CD4-positive, alpha-beta T cell (primary cell): ENCODE data around the gene FIG4. TPM values are rescaled to one million over a fixed set of nuclear protein-coding genes. Genes with fewer than 3 reads are reported as not detected.
"Not testable (repeated sequence)": the region's sequence is repeated elsewhere in the genome, so short reads cannot be mapped to it uniquely, and the experiment has no call there.

Experiments
- ATAC-seq: fragments of 200-7000 bp; cut with Tn5 transposase; one replicate; pipeline ENCODE4 v1.10.0; 2022; ENCODE audit warnings: mild to moderate bottlenecking; ENCODE audit not compliant: poor library complexity
- CTCF ChIA-PET: fragments of 350-600 bp; sonication (Branson Sonifier 250); formaldehyde crosslinking; loops from one replicate; lab custom pipeline; 2021; ENCODE audit warnings: antibody characterized with exemption, inconsistent platforms; lab: Charles Lee
- POLR2A ChIA-PET: fragments of 350-600 bp; sonication (Branson Sonifier 250); formaldehyde crosslinking; loops from one replicate; lab custom pipeline; 2021; ENCODE audit warnings: antibody characterized with exemption, inconsistent platforms; lab: Charles Lee
- DNase-seq, 14 experiments: peaks; one replicate each; pipeline ENCODE4 v3.0.0-alpha.2; 2013 to 2020; ENCODE audit warnings: mixed read lengths in 2 of 14
- H3K27ac ChIP-seq, 2 donors: one replicate each; pipeline versions ENCODE4 v1.5.1 to v1.7.0; 2013; ENCODE audit warnings: low read length in 2 of 2, low read depth in 1 of 2, mild to moderate bottlenecking in 1 of 2
- H3K27me3 ChIP-seq, 2 experiments: 1 replicate in 1 of 2; 2 replicates in 1 of 2; pipeline versions ENCODE4 v1.6.1 to v1.7.0; 2013; ENCODE audit warnings: low read length in 2 of 2, control low read depth in 1 of 2, mild to moderate bottlenecking in 1 of 2, moderate library complexity in 1 of 2; ENCODE audit not compliant: insufficient read depth in 2 of 2, control insufficient read depth in 1 of 2
- H3K36me3 ChIP-seq: one replicate; pipeline ENCODE4 v1.6.1; 2013; ENCODE audit warnings: low read length, control low read depth; ENCODE audit not compliant: insufficient read depth
- H3K4me1 ChIP-seq: one replicate; pipeline ENCODE4 v1.6.1; 2013; ENCODE audit warnings: low read length, control low read depth; ENCODE audit not compliant: insufficient read depth
- H3K4me3 ChIP-seq: one replicate; pipeline ENCODE4 v1.5.1; 2013; ENCODE audit warnings: mild to moderate bottlenecking, low read length, moderate library complexity
- H3K9me3 ChIP-seq, 2 experiments: 1 replicate in 1 of 2; 2 replicates in 1 of 2; pipeline versions ENCODE4 v1.6.1 to v1.7.0; 2013; ENCODE audit warnings: low read length in 2 of 2, mild to moderate bottlenecking in 2 of 2, control low read depth in 1 of 2, moderate library complexity in 1 of 2; ENCODE audit not compliant: control insufficient read depth in 1 of 2, insufficient read depth in 1 of 2
- H3K27ac Mint-ChIP-seq: one replicate; pipeline ENCODE4 v1.8.0; 2020; ENCODE audit warnings: mixed read lengths
- H3K27me3 Mint-ChIP-seq: one replicate; pipeline ENCODE4 v1.8.0; 2021; ENCODE audit warnings: mixed read lengths
- H3K36me3 Mint-ChIP-seq: one replicate; pipeline ENCODE4 v1.8.0; 2021; ENCODE audit warnings: low read depth, mixed read lengths
- H3K4me1 Mint-ChIP-seq: one replicate; pipeline ENCODE4 v1.8.0; 2021; ENCODE audit warnings: low read depth, mixed read lengths
- H3K4me3 Mint-ChIP-seq: one replicate; pipeline ENCODE4 v1.8.0; 2020; ENCODE audit warnings: mild to moderate bottlenecking, mixed read lengths
- H3K9me3 Mint-ChIP-seq: one replicate; pipeline ENCODE4 v1.8.0; 2020; ENCODE audit warnings: mixed read lengths
- intact Hi-C, 2 experiments: fragments of 100-400 bp; cut with DNase I in 1 of 2; cut with micrococcal nuclease in 1 of 2; formaldehyde crosslinking; loops; one replicate each; pipeline versions ENCODE4 v1.15.1 to v1.9.0; 2023 to 2025; cut with DNase I, micrococcal nuclease
- total RNA-seq, 174 experiments: library from RNA in 2 of 174; stranded (reverse) in 2 of 174; gene quantifications; one replicate each; pipeline ENCODE4 v1.2.3 and lab custom pipeline; 2021 to 2026
- TF ChIP-seq, protein P1 (sequence below): fragments of 200-600 bp; IDR thresholded peaks from one replicate; pipeline ENCODE4 v1.8.0; 2022; ENCODE audit warnings: antibody characterized with exemption, mild to moderate bottlenecking

FIG4 gene
- total RNA-seq, 2 experiments from 2014 or later: 3.3 to 4.0 TPM

- no peaks in the 10 kb centered on the region for H3K4me1 Mint-ChIP-seq
Observed at GRCh38 chr6:109720311-109720710, 29.2 kb downstream of the FIG4 start.

DNA sequence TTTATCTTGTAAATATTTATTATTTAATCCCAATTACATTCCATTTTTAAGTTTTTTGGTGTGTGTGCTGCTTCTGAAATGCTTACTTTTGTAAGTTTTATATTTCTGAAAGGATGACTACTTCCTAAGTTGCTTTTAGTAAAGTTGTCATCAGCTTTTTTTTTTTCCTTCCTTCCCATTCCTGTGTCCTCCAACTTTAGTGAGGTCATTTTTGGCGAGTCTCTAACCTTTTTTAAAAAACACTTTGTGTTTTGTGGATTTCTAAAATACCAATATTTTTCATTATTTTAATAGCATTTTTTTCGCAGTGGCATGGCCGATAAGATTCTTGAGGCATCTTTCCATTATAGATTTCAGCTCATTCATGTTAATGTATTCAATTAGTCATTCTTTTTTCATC, 30.9 kb downstream of the FIG4 start:
- ATAC-seq (no peak), DNase-seq (no peak)
- H3K9me3 ChIP-seq: no peaks in the 10 kb centered on the region
- Mint-ChIP-seq H3K4me1 (no peaks in the 10 kb centered on the region), H3K27me3 (no peaks in the 10 kb centered on the region), H3K4me3 (no peak overlapping the region), H3K9me3 (no peaks in the 10 kb centered on the region), H3K36me3 (peaks cover 83% of the 10 kb centered on the region), H3K27ac (no peak overlapping the region)
- TF ChIP-seq, protein P1, sequence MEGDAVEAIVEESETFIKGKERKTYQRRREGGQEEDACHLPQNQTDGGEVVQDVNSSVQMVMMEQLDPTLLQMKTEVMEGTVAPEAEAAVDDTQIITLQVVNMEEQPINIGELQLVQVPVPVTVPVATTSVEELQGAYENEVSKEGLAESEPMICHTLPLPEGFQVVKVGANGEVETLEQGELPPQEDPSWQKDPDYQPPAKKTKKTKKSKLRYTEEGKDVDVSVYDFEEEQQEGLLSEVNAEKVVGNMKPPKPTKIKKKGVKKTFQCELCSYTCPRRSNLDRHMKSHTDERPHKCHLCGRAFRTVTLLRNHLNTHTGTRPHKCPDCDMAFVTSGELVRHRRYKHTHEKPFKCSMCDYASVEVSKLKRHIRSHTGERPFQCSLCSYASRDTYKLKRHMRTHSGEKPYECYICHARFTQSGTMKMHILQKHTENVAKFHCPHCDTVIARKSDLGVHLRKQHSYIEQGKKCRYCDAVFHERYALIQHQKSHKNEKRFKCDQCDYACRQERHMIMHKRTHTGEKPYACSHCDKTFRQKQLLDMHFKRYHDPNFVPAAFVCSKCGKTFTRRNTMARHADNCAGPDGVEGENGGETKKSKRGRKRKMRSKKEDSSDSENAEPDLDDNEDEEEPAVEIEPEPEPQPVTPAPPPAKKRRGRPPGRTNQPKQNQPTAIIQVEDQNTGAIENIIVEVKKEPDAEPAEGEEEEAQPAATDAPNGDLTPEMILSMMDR: no peak
- POLR2A ChIA-PET: no interaction called here
- CTCF ChIA-PET: interaction anchor here (0.7 kb wide), 1 partner anchor 1474 kb away, joined by 3 read pairs; no protein-coding TSS in a partner anchor
- no peaks in the 10 kb centered on the region for H3K4me1 ChIP-seq
- H3K27ac ChIP-seq: no peak overlapping the region
- peaks cover 20% of the 10 kb centered on the region for H3K36me3 ChIP-seq
- intact Hi-C loops: no loop called here
- no peak overlapping the region for H3K4me3 ChIP-seq
- H3K27me3 ChIP-seq: no peaks in the 10 kb centered on the region

More at GRCh38 chr6:109720311-109720710, 29.2 kb downstream of the FIG4 start:
- Histone ChIP-seq H3K27ac (no peak overlapping the region), H3K9me3 (no peaks in the 10 kb centered on the region), H3K27me3 (no peaks in the 10 kb centered on the region), H3K4me3 (no peak overlapping the region), H3K36me3 (peaks cover 26% of the 10 kb centered on the region), H3K4me1 (no peaks in the 10 kb centered on the region)
- no peaks in the 10 kb centered on the region for H3K9me3 Mint-ChIP-seq
- H3K4me3 Mint-ChIP-seq: no peak overlapping the region
- DNase-seq (no peak), ATAC-seq (no peak)
- POLR2A ChIA-PET: no interaction called here
- H3K27me3 Mint-ChIP-seq: no peaks in the 10 kb centered on the region
- intact Hi-C loops: no loop called here
- no peak overlapping the region for H3K27ac Mint-ChIP-seq
- TF ChIP-seq, protein P1: no peak
- peaks cover 82% of the 10 kb centered on the region for H3K36me3 Mint-ChIP-seq
- CTCF ChIA-PET: no interaction called here

DNA sequence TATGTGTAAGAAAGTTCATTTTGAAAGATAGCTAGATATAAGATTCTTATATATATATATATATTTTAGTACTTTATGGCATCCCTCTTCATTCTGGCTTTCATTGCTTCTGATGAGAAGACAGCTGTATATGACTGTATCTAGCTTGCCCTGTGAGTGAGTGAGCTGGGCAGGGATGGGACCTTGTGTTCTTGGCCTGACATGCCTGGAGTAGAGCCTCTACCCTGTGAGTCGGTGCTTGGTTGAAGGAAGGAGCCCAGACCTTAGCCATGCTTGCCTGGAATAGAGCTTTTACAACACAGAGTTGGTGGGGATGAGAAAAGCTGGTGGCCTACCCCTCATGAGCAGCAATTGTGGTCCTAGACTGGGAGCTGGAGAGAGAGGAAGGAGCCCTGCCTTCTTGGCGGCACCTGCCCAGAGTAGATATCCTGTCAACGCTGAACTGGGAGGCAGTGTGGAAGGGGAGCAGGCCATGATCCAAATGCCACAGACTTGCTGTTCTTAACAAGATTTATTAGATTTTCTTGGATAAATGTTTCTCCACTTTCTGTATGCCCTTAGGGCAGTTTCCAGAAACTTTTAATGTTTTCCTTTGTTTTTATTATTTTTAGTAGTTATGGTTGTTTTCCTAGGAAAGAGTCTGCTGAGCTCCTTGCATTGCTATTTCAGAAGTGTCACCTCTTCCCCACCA, 31.6 kb downstream of the FIG4 start:
- H3K4me3 Mint-ChIP-seq: no peak overlapping the region
- Histone ChIP-seq H3K9me3 (no peaks in the 10 kb centered on the region), H3K27me3 (no peaks in the 10 kb centered on the region), H3K4me3 (no peak overlapping the region), H3K27ac (no peak overlapping the region), H3K36me3 (peaks cover 16% of the 10 kb centered on the region), H3K4me1 (no peaks in the 10 kb centered on the region)
- POLR2A ChIA-PET: no interaction called here
- intact Hi-C loops: no loop called here
- no peak overlapping the region for H3K27ac Mint-ChIP-seq
- H3K36me3 Mint-ChIP-seq: peaks cover 79% of the 10 kb centered on the region
- no peaks in the 10 kb centered on the region for H3K4me1 Mint-ChIP-seq
- ATAC-seq (no peak), DNase-seq (no peak)
- TF ChIP-seq, protein P1: no peak
- CTCF ChIA-PET: interaction anchor here (0.6 to 1.1 kb wide), 2 partner anchors 18 to 72 kb away, joined by 3 to 4 read pairs; no protein-coding TSS in a partner anchor
- H3K9me3 Mint-ChIP-seq: no peaks in the 10 kb centered on the region
- no peaks in the 10 kb centered on the region for H3K27me3 Mint-ChIP-seq

DNA sequence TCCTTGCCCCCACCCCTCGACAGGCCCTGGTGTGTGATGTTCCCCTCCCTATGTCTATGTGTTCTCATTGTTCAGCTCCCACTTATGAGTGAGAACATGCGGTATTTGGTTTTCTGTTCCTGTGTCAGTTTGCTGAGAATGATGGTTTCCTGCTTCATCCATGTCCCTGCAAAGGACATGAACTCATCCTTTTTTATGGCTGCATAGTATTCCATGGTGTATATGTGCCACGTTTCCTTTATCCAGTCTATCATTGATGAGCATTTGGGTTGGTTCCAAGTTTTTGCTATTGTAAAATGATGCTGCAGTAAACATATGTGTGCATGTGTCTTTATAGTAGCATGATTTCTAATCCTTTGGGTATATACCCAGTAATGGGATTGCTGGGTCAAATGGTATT, 34.2 kb downstream of the FIG4 start:
- H3K36me3 ChIP-seq: peaks cover 13% of the 10 kb centered on the region
- H3K9me3 Mint-ChIP-seq: not testable (repeated sequence)

More for the DNA sequence above, 34.2 kb downstream of the FIG4 start:
- H3K27me3 ChIP-seq, H3K4me3 ChIP-seq, H3K27ac Mint-ChIP-seq, ATAC-seq, CTCF ChIA-PET, H3K4me1 Mint-ChIP-seq, H3K27me3 Mint-ChIP-seq, POLR2A ChIA-PET, H3K27ac ChIP-seq, intact Hi-C loops, H3K4me1 ChIP-seq, H3K9me3 ChIP-seq, DNase-seq, H3K4me3 Mint-ChIP-seq: not testable (repeated sequence)
- H3K36me3 Mint-ChIP-seq: peaks cover 64% of the 10 kb centered on the region
